ENCODE data around the gene RGP1.

The RGP1 gene

GRCh38 chr9:35723426-35723825 is 25.7 kb upstream of the RGP1 start:
- no peak for DNase-seq

- DNase-seq = no peak
Observed at GRCh38 chr9:35723908-35724307, 25.2 kb upstream of the RGP1 start.

GRCh38 chr9:35725362-35725761 is 23.7 kb upstream of the RGP1 start:
- no peak for DNase-seq

- DNase-seq = no peak
Observed at GRCh38 chr9:35726931-35727330, 22.2 kb upstream of the RGP1 start.

- DNase-seq = no peak
Observed at GRCh38 chr9:35727676-35728040, 21.4 kb upstream of the RGP1 start.

GRCh38 chr9:35728041-35728971 is 20.8 kb upstream of the RGP1 start:
- DNase-seq = no peak

- no peak for DNase-seq
Observed at GRCh38 chr9:35729101-35729500, 20.0 kb upstream of the RGP1 start.

- DNase-seq = peak; percentile 41
Observed at GRCh38 chr9:35729700-35730485, 19.2 kb upstream of the RGP1 start.

- no peak for DNase-seq
Observed at GRCh38 chr9:35730486-35730854, 18.6 kb upstream of the RGP1 start.

- no peak for DNase-seq
Observed at GRCh38 chr9:35731415-35732184, 17.5 kb upstream of the RGP1 start.

GRCh38 chr9:35732185-35732799 is 16.8 kb upstream of the RGP1 start, which contains the start of the genes CREB3 and TLN1:
TSS of gene CREB3 (plus strand) at chr9:35732666. CDS start at chr9:35732773, 107 bp downstream.
TSS of gene TLN1 (minus strand) at chr9:35732195. CDS start at chr9:35725694, 6,501 bp downstream.
- DNase-seq = peak; percentile 97

GRCh38 chr9:35732800-35733541 is 16.1 kb upstream of the RGP1 start:
- peak; percentile 12 for DNase-seq

GRCh38 chr9:35734096-35734495 is 15.0 kb upstream of the RGP1 start:
- DNase-seq = no peak

GRCh38 chr9:35736201-35736633 is 12.9 kb upstream of the RGP1 start:
- peak; percentile 61 for DNase-seq

- no peak for DNase-seq
Observed at GRCh38 chr9:35737143-35737542, 11.9 kb upstream of the RGP1 start.

GRCh38 chr9:35738186-35738585 is 10.9 kb upstream of the RGP1 start:
- no peak for DNase-seq

- DNase-seq = no peak
Observed at GRCh38 chr9:35738924-35739323, 10.2 kb upstream of the RGP1 start.

- DNase-seq = no peak
Observed at GRCh38 chr9:35740243-35740642, 8.8 kb upstream of the RGP1 start.

GRCh38 chr9:35741740-35742139 is 7.3 kb upstream of the RGP1 start:
- no peak for DNase-seq

- no peak for DNase-seq
Observed at GRCh38 chr9:35743452-35743851, 5.6 kb upstream of the RGP1 start.

GRCh38 chr9:35743880-35744518 is 5.1 kb upstream of the RGP1 start:
- no peak for DNase-seq

All from NCI-H1694 (cell line).